Epithelial cell of alveolus of lung (primary cell): ENCODE measurements around the gene RARG. TPM values are rescaled to one million over a fixed set of nuclear protein-coding genes. Genes with fewer than 3 reads are reported as not detected.

Experiments
- total RNA-seq: library from RNA; depleted of rRNA; stranded (reverse); fragments of >200 nt; gene quantifications from 2 replicates; pipeline ENCODE4 v1.2.1, GENCODE V29; 2015

RARG gene
- 27.5 and 37.2 TPM in 2 replicates for total RNA-seq

DNA sequence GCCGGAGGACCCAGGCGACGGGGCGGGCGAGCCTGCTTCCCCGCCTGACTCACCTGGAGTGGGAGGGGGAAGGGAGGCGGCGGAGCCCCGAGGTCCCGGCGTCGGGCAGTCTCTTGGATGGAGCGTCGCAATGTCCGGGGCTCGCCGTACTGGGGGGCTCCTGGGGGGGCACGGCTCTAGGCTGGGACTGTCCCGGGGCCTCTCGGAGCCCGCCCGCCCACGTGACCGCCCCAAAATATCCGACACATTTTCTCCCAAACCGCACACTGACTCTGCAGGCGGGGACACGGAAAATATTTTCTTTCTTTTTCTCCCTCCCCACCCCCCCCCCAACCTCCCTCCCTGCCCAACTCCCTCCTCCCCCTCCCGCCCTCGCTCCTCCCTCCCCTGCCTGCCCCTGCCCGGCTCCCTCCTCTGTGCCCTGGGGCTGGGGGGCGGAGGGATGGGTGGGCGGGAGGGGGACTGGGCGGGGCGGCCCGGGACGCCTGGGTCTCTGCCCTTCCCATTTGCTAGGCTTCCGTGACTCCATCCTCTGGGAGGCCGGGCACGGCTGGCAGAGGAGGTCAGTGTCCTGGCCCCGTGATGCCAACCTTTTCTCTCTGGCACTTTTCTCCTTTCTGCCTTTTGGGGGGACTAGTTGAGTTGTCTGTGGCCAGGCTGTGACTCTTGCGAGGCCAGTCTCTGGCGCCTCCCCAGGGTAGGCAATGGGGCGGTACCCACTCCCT is at the start of gene RARG:
TSS of gene RARG (minus strand) at position 289 of the 725 bp plus-strand sequence. CDS start 4,664 bp downstream, outside the sequence.

DNA sequence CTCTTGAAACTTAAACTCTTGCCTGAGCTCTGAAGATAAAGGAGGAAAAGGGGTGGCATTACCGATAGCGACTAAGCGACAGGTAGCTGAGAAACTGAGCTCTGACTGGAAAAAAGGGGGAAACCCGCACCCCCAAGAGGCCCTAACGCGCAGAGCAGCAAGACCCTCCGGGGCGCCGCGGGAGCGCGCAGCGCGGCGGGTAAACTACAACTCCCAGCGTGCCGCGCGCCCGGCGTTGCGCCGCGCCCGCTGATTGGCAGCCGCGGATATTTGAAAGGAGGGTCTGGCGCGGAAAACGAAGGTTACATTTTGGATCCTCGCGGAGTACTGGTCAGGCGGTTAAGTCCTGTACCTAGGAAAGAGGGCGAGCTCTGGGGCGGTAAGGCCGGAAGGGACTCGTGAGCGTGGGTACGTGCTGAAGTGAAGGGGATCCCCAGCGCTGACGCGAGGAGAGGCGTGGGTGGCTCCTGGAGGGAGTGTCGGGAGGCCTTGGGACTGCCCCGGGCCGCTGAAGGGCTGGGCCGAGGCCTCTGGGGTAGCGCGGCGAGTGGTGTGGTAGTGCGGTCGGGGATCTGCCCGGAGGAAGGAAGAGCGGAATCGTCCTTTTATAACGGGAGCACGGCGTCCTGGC is 36.1 kb upstream of the RARG start, which contains the start of gene ESPL1:
TSS of gene ESPL1 (plus strand) at position 301 of the 631 bp plus-strand sequence. CDS start 468 bp downstream, outside the sequence.

DNA sequence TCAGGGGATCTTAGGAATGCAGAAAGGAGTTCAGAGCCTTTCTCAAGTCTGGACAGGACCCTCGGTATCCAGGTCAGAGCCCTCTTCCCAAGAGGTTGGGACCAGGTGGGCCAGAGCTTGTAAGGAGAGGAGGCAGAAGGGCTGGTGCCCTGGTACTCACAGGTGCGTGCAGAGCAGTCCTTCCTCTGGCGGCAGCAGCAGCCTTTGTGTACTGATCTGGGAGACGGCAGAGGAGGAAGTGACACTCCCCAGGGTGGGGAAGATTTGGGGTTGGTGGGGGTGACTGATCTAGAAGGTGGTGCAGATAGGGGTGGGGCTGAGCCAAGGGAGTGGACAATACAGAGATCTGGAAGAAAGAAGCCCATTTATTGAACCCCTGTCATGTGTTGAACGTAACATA is 25.0 kb downstream of the RARG start, which contains the start of gene ITGB7:
TSS of gene ITGB7 (minus strand) at position 210 of the 400 bp plus-strand sequence. CDS start 6,808 bp downstream, outside the sequence.

DNA sequence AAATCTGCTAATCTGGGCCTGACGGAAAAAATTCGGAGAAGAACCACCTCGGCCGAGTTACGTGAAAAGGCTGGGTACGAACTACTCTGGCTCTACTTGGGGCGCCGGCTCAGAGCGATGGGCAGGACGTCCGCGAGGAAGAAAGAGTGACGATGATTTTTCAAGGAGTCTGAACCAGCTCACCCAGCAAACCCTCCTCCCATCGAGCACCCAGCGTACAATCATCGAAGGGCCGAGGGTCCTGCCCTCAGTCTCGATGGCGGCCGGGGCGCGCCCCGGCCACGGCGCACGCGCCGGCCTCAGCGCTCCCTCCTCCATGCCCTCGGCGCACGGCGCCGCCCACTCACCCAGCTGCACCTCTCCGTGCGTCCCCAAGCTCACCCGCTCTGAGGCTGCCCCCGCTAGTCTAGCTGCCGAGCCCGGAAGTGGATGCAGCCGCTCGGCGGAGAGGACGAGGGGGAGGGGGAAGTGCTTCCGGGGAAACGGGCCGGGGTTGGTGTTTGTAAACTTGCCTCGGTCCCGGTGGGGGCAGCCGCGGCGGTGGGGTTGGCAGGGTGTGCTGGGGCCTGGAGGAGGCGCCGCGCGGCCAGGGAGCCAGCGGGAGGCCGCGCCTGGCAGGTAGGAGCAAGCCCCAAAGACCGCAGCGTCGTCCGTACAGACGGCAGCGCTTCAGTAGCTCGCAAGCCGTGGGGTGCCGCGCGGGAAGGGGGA is 51.6 kb downstream of the RARG start, which contains the start of the genes CSAD and ZNF740:
TSS of gene CSAD (minus strand) at position 706 of the 711 bp plus-strand sequence. CDS start 7,455 bp downstream, outside the sequence.
TSS of gene ZNF740 (plus strand) at position 503 of the 711 bp plus-strand sequence. CDS start 1,262 bp downstream, outside the sequence.

Other genes with a start within 250 kb of the RARG start
- 476 and 883 TPM in 2 replicates for gene EIF4B, start 225.8 kb downstream of the RARG start, total RNA-seq
- 44.6 and 127 TPM in 2 replicates for gene TNS2, start 182.1 kb downstream of the RARG start, total RNA-seq
- gene SPRYD3, start 152.8 kb downstream of the RARG start, total RNA-seq, result 9.3 and 25.7 TPM in 2 replicates
- 162 and 1,029 TPM in 2 replicates for gene IGFBP6, start 134.5 kb downstream of the RARG start, total RNA-seq
- 0.48 TPM in 1 of 2 replicates, not detected in the other for gene SOAT2, start 128.7 kb downstream of the RARG start, total RNA-seq
- gene ZNF740, start 51.5 kb downstream of the RARG start, total RNA-seq, result 7.4 and 9.4 TPM in 2 replicates
- gene CSAD, start 51.3 kb downstream of the RARG start, total RNA-seq, result 1.2 and 7.5 TPM in 2 replicates
- gene ITGB7, start 25.0 kb downstream of the RARG start, total RNA-seq, result not detected in 2 replicates
- 3.0 and 7.4 TPM in 2 replicates for gene ESPL1, start 36.1 kb upstream of the RARG start, total RNA-seq
- gene PFDN5, start 63.3 kb upstream of the RARG start, total RNA-seq, result 447 and 505 TPM in 2 replicates
- 69.1 and 89.9 TPM in 2 replicates for gene MYG1, start 67.5 kb upstream of the RARG start, total RNA-seq
- gene AAAS, start 89.4 kb upstream of the RARG start, total RNA-seq, result 54.5 and 63.0 TPM in 2 replicates
- under 0.01 TPM in 1 of 2 replicates, not detected in the other for gene SP7, start 104.1 kb upstream of the RARG start, total RNA-seq
- gene SP1, start 148.0 kb upstream of the RARG start, total RNA-seq, result 37.4 and 57.1 TPM in 2 replicates
- gene AMHR2, start 191.6 kb upstream of the RARG start, total RNA-seq, result not detected in 2 replicates
- gene PRR13, start 209.5 kb upstream of the RARG start, total RNA-seq, result 75.0 and 88.2 TPM in 2 replicates
- gene PCBP2, start 219.9 kb upstream of the RARG start, total RNA-seq, result 198 and 538 TPM in 2 replicates